Ishikawa (cell line): ENCODE data around the gene THRB.
A peak's percentile ranks its signal among the peaks of the same experiment; 100 is the strongest.

Source experiments
- CEBPB ChIP-seq: IDR thresholded peaks from 2 replicates; pipeline ENCODE4 v1.6.1; 2012
- CREB1 ChIP-seq: IDR thresholded peaks from 2 replicates; pipeline ENCODE4 v1.6.1; 2012; ENCODE audit warnings: low read depth
- EGR1 ChIP-seq: IDR thresholded peaks from 2 replicates; pipeline ENCODE4 v1.6.1; 2012
- EP300 ChIP-seq: IDR thresholded peaks from 2 replicates; pipeline ENCODE4 v1.6.1; 2012; ENCODE audit warnings: borderline replicate concordance
- FOXM1 ChIP-seq: IDR thresholded peaks from 2 replicates; pipeline ENCODE4 v1.6.1; 2012; ENCODE audit warnings: low read depth, borderline replicate concordance
- RAD21 ChIP-seq: IDR thresholded peaks from 2 replicates; pipeline ENCODE4 v1.6.1; 2012; ENCODE audit warnings: low read depth
- TAF1 ChIP-seq: IDR thresholded peaks from 2 replicates; pipeline ENCODE4 v1.6.1; 2012; ENCODE audit warnings: low read depth, mild to moderate bottlenecking
- TCF12 ChIP-seq: IDR thresholded peaks from 2 replicates; pipeline ENCODE4 v1.6.1; 2012; ENCODE audit warnings: low read depth
- YY1 ChIP-seq: IDR thresholded peaks from 2 replicates; pipeline ENCODE4 v1.6.1; 2012; ENCODE audit warnings: low read depth
- ZBTB7A ChIP-seq: IDR thresholded peaks from 2 replicates; pipeline ENCODE4 v1.6.1; 2012; ENCODE audit warnings: low read depth
- TF ChIP-seq, protein P1 (sequence below): IDR thresholded peaks from 2 replicates; pipeline ENCODE4 v1.6.1; 2012; ENCODE audit warnings: low read depth, mild to moderate bottlenecking
- TF ChIP-seq, protein P2 (sequence below): IDR thresholded peaks from 2 replicates; pipeline ENCODE4 v1.6.1; 2012

DNA sequence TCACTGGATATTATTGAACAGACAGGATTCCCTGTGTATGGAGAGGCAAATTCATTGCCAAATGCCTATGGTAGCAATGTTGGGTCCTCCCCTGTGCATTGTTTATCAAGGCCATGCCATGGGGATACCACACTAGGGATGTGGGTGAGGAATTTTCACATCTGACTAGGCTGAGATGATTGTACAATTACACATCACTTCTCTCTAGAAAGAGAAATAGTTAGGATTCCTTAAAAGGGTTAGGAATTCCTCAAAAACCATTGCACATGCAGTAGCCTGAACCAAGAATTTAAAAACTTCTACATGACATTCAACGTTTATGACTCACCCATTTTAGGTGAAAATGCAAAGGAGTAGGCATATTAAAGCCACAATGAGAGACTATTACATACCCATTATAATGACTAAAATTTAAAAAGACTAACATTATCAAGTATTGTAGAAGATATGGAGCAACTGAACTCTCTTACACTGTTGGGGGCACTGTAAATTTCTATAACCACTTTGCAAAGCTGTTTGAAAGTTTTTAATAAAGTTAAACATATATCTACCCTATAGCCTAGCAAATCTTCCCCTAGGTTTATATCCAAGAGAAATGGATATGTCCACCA is 175.9 kb downstream of the THRB start:
- TF ChIP-seq CREB1 (no peak), FOXM1 (no peak; the same call in 1 of the 2 replicates), EGR1 (no peak), EP300 (peak; percentile 46; the same call in 1 of the 2 replicates), TAF1 (no peak), YY1 (no peak), ZBTB7A (no peak), TCF12 (no peak), RAD21 (no peak), CEBPB (no peak)
- TF ChIP-seq, protein P1, sequence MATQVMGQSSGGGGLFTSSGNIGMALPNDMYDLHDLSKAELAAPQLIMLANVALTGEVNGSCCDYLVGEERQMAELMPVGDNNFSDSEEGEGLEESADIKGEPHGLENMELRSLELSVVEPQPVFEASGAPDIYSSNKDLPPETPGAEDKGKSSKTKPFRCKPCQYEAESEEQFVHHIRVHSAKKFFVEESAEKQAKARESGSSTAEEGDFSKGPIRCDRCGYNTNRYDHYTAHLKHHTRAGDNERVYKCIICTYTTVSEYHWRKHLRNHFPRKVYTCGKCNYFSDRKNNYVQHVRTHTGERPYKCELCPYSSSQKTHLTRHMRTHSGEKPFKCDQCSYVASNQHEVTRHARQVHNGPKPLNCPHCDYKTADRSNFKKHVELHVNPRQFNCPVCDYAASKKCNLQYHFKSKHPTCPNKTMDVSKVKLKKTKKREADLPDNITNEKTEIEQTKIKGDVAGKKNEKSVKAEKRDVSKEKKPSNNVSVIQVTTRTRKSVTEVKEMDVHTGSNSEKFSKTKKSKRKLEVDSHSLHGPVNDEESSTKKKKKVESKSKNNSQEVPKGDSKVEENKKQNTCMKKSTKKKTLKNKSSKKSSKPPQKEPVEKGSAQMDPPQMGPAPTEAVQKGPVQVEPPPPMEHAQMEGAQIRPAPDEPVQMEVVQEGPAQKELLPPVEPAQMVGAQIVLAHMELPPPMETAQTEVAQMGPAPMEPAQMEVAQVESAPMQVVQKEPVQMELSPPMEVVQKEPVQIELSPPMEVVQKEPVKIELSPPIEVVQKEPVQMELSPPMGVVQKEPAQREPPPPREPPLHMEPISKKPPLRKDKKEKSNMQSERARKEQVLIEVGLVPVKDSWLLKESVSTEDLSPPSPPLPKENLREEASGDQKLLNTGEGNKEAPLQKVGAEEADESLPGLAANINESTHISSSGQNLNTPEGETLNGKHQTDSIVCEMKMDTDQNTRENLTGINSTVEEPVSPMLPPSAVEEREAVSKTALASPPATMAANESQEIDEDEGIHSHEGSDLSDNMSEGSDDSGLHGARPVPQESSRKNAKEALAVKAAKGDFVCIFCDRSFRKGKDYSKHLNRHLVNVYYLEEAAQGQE, result no peak
- TF ChIP-seq, protein P2, sequence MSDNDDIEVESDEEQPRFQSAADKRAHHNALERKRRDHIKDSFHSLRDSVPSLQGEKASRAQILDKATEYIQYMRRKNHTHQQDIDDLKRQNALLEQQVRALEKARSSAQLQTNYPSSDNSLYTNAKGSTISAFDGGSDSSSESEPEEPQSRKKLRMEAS, result no peak
